ENCODE data around the gene LMAN2. TPM values are rescaled to one million over a fixed set of nuclear protein-coding genes. Genes with fewer than 3 reads are reported as not detected.
A peak's percentile ranks its signal among the peaks of the same experiment; 100 is the strongest.

The LMAN2 gene
- total and polyA plus RNA-seq, 8 donors: 73.5 to 621 (median 117) TPM

DNA sequence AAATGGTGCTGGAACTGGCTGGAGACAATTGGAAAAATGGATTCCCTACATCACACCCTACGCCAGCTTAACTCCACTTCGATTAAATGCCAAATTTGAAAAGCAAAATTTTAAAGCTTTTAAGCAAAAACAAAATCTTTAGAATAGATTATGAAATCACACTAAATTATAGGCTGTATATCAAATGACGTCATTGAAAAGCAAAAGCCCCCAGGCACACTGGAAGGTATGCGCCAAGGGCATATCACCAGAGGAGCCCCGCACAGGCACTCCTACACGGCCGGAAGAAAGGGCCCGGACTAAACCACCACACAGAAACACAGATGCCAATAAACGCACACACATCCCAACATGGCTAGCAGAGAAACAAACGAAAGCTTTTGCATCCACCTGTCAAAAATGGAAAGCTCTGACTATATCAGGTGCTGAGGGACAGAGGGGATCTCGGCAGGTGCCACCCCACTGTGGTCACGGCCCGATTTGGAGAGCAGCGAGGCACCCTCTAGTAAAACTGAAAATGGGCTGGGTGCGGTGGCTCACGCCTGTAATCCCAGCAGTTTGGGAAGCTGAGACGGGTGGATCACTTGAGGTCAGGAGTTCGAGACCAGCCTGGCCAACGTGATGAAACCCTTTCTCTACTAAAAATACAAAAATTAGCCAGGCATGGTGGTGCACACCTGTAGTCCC, 22.8 kb downstream of the LMAN2 start:
- TF ChIP-seq, protein P1, sequence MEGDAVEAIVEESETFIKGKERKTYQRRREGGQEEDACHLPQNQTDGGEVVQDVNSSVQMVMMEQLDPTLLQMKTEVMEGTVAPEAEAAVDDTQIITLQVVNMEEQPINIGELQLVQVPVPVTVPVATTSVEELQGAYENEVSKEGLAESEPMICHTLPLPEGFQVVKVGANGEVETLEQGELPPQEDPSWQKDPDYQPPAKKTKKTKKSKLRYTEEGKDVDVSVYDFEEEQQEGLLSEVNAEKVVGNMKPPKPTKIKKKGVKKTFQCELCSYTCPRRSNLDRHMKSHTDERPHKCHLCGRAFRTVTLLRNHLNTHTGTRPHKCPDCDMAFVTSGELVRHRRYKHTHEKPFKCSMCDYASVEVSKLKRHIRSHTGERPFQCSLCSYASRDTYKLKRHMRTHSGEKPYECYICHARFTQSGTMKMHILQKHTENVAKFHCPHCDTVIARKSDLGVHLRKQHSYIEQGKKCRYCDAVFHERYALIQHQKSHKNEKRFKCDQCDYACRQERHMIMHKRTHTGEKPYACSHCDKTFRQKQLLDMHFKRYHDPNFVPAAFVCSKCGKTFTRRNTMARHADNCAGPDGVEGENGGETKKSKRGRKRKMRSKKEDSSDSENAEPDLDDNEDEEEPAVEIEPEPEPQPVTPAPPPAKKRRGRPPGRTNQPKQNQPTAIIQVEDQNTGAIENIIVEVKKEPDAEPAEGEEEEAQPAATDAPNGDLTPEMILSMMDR (IDR thresholded peaks at IDR 0.05): no peak
- TF ChIP-seq EP300 (IDR thresholded peaks at IDR 0.05) (no peak), POLR2A (IDR thresholded peaks at IDR 0.05) (no peak), POLR2AphosphoS5 (IDR thresholded peaks at IDR 0.05) (no peak)
- Histone ChIP-seq H3K9me3 (no peaks in the 10 kb centered on the region), H3K36me3 (peaks cover 20 to 65% (median 59%) of the 10 kb centered on the region in 4 donors), H3K27me3 (no peaks in the 10 kb centered on the region), H3K4me3 (no peak overlapping the region), H3K4me1 (peaks cover 0 to 12% (median 6%) of the 10 kb centered on the region in 4 donors), H3K27ac (peak overlapping the region in 1 of 5 donors; percentile 45)
- 86 to 94% (median 90%) methylated on average over 19 of the region's 19 CpGs for WGBS, 5 donors
- no peak for DNase-seq
- intact Hi-C loops (cut with DNase I; ENCODE audit: low total_unique reads): loop anchor here (10.0 kb wide), 1 partner anchor 46 kb away; no protein-coding TSS in a partner anchor

DNA sequence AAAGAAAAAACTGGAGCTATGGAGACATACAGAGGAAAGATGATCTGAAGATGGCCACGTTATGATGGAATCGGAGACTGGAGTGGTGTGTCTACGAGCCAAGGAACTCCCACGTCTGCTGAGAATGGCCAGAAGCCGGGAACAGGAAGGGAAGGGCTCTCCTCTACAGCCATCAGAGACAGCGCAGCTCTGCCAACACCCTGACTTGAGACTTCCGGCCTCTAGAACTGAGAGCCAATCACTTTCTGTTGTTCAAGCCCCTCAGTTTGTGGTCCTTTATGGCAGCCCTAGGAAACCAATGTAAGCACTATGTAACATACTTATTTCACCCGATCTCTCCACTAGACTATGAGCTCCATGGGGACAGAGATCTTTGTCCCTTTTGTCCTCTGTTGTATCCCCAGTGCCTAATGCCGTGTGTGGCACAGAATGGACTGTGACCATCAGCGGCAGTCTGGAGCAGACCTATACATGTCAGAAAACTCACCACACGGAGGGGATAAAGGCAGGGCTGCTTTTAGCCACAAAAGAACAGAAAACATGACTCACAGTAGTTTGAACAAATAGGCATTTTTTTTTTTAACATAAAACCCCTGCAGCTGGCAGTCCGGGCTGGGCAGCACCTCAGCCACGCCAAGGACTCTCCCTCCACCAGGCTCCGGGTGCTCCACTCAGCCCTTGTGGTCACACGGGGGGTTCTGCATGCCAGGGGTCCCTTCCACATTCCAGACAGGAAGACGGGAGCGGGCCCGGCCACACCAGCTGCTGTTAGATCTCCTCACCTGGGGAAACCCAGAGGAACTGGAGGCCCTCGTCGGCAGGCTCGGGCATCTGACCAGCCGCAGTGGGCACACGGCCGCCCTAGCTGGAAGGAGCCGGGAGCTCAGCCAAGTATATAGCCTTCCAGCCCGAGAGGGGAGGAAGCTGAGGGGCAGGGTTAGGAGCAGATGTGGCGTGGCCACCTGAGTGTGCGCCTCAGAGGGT, 23.6 kb downstream of the LMAN2 start:
- TF ChIP-seq, protein P1 (IDR thresholded peaks at IDR 0.05): no peak
- TF ChIP-seq POLR2A (IDR thresholded peaks at IDR 0.05) (no peak), POLR2AphosphoS5 (IDR thresholded peaks at IDR 0.05) (no peak), EP300 (IDR thresholded peaks at IDR 0.05) (no peak)
- H3K27ac ChIP-seq: peak overlapping the region in 2 of 5 donors; percentile 34 to 45
- no peak overlapping the region for H3K4me3 ChIP-seq
- H3K9me3 ChIP-seq: no peaks in the 10 kb centered on the region
- WGBS, 5 donors: 68 to 82% (median 78%) methylated on average over 23 to 28 of the region's 28 CpGs
- H3K4me1 ChIP-seq: peaks cover 0 to 12% (median 6%) of the 10 kb centered on the region in 4 donors
- H3K27me3 ChIP-seq: no peaks in the 10 kb centered on the region
- intact Hi-C loops (cut with DNase I; ENCODE audit: low total_unique reads): loop anchor here (10.0 kb wide), 1 partner anchor 47 kb away; no protein-coding TSS in a partner anchor
- peak in 1 of 2 donors; percentile 66 for DNase-seq
- peaks cover 11 to 58% (median 50%) of the 10 kb centered on the region in 4 donors for H3K36me3 ChIP-seq

- TF ChIP-seq, protein P1 (IDR thresholded peaks at IDR 0.05): no peak
- H3K36me3 ChIP-seq: peaks cover 8 to 39% (median 33%) of the 10 kb centered on the region in 4 donors
- intact Hi-C loops (cut with DNase I; ENCODE audit: low total_unique reads): loop anchor here (10.0 kb wide), 1 partner anchor 49 kb away; no protein-coding TSS in a partner anchor
- no peak overlapping the region for H3K4me3 ChIP-seq
- DNase-seq: peak in 1 of 2 donors; percentile 37
- H3K27me3 ChIP-seq: no peaks in the 10 kb centered on the region
- H3K4me1 ChIP-seq: peaks cover 0 to 12% (median 6%) of the 10 kb centered on the region in 4 donors
- WGBS, 5 donors: 29 to 75% (median 50%) methylated on average over 1 of the region's 1 CpG
- peak overlapping the region in 1 of 5 donors; percentile 43 for H3K27ac ChIP-seq
- no peaks in the 10 kb centered on the region for H3K9me3 ChIP-seq
These were observed 25.5 kb downstream of the LMAN2 start for GRCh38 chr5:177325868-177326381.

DNA sequence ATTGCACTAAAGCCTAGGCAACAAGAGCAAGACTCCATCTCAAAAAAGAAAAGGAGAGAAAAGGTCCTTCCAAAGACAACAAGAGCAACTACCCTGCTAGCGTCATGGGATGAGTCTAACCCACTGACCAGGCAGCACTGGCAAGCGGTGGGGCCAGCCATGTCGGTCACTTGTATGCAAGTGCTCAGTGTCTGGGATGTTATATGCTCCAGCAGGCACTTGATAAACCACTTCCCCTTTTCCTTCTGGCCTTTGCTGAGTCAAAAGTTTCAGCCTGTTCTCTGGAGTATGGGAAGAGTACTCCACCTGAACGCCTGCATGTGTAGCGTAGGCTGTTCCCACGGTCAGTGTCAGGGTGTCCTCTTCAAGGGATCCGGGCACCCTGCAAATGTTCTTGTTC, 30.6 kb downstream of the LMAN2 start:
- Histone ChIP-seq H3K27me3 (no peaks in the 10 kb centered on the region), H3K36me3 (peaks cover 0 to 22% (median 17%) of the 10 kb centered on the region in 4 donors), H3K4me3 (no peak overlapping the region), H3K27ac (no peak overlapping the region), H3K9me3 (no peaks in the 10 kb centered on the region), H3K4me1 (peaks cover 0 to 11% (median 4%) of the 10 kb centered on the region in 4 donors)
- intact Hi-C loops (cut with DNase I; ENCODE audit: low total_unique reads): loop anchor here (10.0 kb wide), 1 partner anchor 54 kb away; no protein-coding TSS in a partner anchor
- no peak for TF ChIP-seq POLR2AphosphoS5 (IDR thresholded peaks at IDR 0.05)
- TF ChIP-seq, protein P1 (IDR thresholded peaks at IDR 0.05): no peak
- DNase-seq: no peak
- 77 to 95% (median 86%) methylated on average over 7 of the region's 7 CpGs for WGBS, 5 donors
